Muscle of back (tissue), 11 donors: ENCODE measurements around the gene PFN3. TPM values are rescaled to one million over a fixed set of nuclear protein-coding genes. Genes with fewer than 3 reads are reported as not detected.

Experiments used
- DNase-seq, 3 donors: peaks; one replicate each; pipeline versions ENCODE4 v3.0.0 to v3.0.0-alpha.2; 2013
- polyA plus RNA-seq, 10 donors: library from polyadenylated mRNA; unstranded; fragments of 120-200 nt; gene quantifications; one replicate each; pipeline ENCODE4 v1.2.1, GENCODE V29; 2013; ENCODE audit not compliant: insufficient read length in 10 of 10

PFN3 gene
- polyA plus RNA-seq, 10 donors, result not detected

GRCh38 chr5:177374211-177374610 is 26.2 kb downstream of the PFN3 start:
- DNase-seq, result no peak

- DNase-seq, result no peak
Observed at GRCh38 chr5:177373806-177374205, 26.7 kb downstream of the PFN3 start.

GRCh38 chr5:177372910-177373309 is 27.6 kb downstream of the PFN3 start:
- DNase-seq, result no peak

GRCh38 chr5:177372034-177372896 is 28.2 kb downstream of the PFN3 start:
- DNase-seq, result no peak

- no peak for DNase-seq
Observed at GRCh38 chr5:177371120-177372033, 29.1 kb downstream of the PFN3 start.

- DNase-seq, result peak; percentile 76 to 79 (median 78)
Observed at GRCh38 chr5:177370488-177371119, 29.9 kb downstream of the PFN3 start.

- no peak for DNase-seq
Observed at GRCh38 chr5:177369645-177370440, 30.6 kb downstream of the PFN3 start.

GRCh38 chr5:177368869-177369644 is 31.4 kb downstream of the PFN3 start:
- no peak for DNase-seq

GRCh38 chr5:177367981-177368868 is 32.2 kb downstream of the PFN3 start:
- DNase-seq, result no peak

- no peak for DNase-seq
Observed at GRCh38 chr5:177367323-177367848, 33.1 kb downstream of the PFN3 start.

- peak; percentile 84 to 95 (median 91) for DNase-seq
Observed at GRCh38 chr5:177366528-177367322, 33.7 kb downstream of the PFN3 start.

GRCh38 chr5:177365845-177366527 is 34.5 kb downstream of the PFN3 start:
- no peak for DNase-seq

- DNase-seq, result no peak
Observed at GRCh38 chr5:177364159-177364962, 36.1 kb downstream of the PFN3 start.

- DNase-seq, result no peak
Observed at GRCh38 chr5:177363565-177363964, 36.9 kb downstream of the PFN3 start.

GRCh38 chr5:177362610-177363507 is 37.6 kb downstream of the PFN3 start:
- peak in 1 of 3 donors; percentile 68 for DNase-seq

GRCh38 chr5:177362292-177362609 is 38.2 kb downstream of the PFN3 start:
- DNase-seq, result no peak
